HG03103 (cell line): ENCODE measurements around the gene AGMO.

Experiments
- ATAC-seq: cut with Tn5 transposase; IDR thresholded peaks from one replicate; pipeline ENCODE4 v1.9.1; 2021; ENCODE audit warnings: low read depth; ENCODE audit not compliant: unreplicated experiment

Gene AGMO

DNA sequence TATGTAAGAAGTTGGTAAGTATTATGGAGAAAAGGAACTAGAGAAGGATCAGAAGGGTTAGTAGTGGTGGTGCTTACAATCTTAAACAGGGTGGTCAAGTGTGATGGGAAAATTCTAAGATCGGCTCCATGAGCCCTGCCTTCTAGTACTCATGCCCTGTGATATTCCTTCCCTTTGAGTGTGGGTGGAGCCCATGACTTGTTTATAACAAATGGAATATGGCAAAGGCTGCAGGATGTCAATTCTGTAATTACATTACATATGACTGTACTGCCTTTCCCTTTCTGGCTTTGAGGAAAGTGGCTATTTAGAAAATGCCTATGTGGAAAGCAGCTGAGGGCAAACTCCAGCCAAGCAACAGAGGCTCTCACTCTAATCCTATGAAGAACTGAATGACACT lies 309.6 kb downstream of the AGMO start:
- ATAC-seq, result no peak

DNA sequence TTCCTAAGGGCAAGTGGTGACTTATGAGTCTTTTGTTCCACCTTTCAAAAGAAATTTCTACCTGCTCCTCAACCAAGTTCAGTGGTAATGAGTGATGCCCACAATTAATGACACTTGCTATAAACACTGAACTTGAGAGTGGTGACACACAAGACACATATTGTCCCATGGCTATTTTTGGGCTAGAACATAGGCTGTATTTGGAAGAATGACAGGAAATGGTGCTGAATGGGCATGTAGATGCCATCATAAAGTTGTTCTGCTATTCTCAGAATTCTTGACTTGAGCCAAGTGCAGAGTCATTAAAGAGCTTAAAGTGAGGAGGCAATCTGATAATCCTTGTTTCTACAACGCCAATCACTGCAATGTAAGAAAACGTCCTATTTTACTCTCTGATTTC lies 313.3 kb downstream of the AGMO start:
- ATAC-seq, result no peak

DNA sequence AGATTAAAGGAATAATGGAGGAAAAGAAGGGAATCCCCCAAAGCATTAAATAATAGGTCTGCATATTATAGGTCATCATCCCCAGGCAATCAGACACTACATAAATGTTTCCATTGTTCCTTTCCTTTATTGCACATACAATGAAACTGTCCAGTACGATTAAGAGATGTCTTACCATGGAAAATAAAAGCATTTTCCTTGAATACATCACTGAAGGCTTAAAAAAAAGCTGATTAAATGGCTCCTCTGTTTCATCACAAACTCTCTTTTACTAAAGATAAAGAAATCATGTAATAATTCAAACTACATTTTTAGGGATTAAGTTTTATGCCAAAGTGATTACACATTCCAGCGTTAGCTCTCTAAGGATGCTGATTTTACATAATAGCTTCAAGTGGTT lies 316.0 kb downstream of the AGMO start:
- ATAC-seq, result no peak

DNA sequence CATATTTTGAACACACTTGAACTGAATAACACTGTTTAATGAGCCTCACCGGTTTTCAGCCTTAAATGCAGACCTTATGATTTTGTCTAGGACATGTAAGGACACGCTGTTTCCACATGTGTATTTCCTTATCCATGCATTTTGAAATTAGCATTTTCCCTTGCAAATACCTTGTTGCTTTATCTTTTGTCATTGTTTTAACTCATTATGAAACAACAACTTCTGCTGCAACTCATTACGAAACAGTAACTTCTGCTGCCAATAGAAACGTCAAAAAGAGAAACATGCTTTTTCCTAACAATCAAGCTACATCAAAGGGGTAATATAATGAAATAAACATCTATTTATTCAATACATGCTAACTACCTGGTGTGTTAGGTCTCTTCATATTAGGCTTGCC lies 322.0 kb downstream of the AGMO start:
- no peak for ATAC-seq

DNA sequence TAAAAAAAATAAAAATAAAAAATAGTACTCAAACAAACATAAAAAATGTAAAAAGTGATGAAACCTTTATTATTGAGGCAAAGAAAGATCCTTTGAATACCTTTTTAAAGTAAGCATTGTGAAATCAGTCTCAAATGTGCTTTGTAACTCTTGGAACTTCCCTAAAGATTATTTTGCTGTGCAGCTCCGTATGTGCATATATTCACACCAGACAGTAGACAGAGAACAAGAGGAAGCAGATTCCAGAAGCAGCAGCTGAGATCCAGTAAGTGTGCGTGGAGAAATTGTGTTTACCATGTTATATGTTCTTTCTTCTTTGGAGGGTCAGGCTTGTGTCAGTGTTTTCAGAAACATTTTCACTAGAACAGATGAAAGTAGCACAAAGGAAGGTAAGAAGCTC lies 324.9 kb downstream of the AGMO start:
- no peak for ATAC-seq

DNA sequence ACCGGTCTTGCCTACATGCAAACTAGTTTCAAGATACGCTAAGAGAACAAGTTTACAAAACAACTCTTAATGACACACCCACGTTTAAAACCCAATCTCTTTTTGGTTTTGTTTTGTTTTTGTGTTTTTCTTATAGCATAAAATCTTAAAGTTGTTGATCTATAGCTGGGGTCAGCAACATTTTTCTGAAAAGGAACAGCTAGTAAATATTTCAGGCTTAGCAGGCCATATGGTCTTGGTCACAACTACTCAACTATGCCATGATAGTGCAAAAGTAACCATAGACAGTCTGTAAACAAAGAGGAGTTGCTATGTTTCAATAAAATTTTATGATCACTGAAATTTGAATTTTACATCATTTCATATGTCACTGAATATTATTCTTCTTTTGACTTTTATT lies 327.4 kb downstream of the AGMO start:
- no peak for ATAC-seq

DNA sequence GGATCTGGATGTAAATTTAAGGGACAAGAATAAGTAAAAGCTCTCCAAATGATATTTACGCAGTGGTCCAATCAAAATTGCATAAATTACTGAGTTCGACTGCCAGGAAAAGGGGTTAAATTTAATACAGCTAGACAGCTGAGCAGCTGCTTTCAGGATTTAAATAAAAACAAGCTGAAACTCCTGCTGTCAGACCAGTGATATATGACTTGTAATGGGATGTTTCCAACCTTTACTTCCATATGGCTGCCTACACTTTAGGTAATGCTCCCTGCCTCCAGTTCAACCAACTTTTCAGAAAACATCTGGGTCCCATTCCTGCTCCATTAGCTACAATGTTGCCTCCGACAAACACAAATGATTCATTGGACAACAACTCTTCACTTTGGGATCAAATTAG lies 333.0 kb downstream of the AGMO start:
- ATAC-seq, result no peak

DNA sequence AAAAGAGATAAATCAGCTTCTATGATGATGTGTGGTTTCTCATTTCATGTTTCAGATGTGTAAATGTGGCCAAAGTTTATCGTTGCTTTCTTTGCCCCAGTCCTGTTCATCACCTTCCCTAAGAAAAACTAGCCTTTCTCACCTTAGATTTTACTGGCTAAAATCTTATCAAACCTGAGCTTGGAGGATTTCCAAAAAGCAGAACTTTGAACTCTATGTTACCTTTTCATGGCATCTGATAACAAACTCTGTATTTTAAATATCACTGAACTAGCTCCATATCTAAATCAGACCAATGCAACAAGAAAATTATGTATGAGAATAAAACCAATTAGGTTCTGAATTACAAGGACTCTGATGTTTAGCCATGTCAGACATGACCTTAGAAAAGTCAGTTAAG lies 335.8 kb downstream of the AGMO start:
- no peak for ATAC-seq

DNA sequence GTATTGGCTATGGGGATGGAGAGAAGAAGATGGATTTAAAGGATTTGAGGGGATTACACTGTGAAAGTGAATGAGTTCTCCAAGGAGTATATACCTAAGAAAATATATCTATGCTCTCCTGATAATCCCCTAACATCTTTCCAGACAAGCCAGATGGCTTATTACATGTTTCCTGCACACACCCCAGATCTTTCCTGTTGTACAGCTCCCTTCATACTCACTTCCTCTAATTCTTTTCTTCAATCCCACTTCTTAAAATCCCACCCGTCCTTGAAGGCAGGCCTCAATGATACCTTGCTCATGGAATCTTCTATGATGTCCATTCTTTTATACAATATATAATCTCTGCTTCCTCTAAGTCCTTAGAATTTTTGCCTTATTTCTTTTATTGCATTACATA lies 342.1 kb downstream of the AGMO start:
- no peak for ATAC-seq

DNA sequence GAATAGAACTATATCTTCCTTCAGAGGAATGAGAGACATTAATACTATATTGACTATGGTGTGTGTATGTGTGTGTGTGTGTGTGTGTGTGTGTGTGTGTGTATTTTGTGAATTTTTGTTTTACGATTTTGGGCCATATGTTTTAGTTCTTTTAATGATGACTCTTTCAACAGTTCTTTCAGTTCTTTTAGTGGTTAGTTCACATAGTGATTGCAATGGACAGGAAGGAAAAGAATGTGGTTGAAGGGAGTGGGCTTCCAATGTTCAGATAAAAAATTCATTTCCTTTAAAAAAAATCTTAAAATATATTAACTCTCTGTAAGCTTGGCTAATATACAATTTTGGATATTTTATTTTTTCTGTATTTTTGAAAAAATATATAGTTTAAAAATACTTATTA lies 343.6 kb downstream of the AGMO start:
- no peak for ATAC-seq

DNA sequence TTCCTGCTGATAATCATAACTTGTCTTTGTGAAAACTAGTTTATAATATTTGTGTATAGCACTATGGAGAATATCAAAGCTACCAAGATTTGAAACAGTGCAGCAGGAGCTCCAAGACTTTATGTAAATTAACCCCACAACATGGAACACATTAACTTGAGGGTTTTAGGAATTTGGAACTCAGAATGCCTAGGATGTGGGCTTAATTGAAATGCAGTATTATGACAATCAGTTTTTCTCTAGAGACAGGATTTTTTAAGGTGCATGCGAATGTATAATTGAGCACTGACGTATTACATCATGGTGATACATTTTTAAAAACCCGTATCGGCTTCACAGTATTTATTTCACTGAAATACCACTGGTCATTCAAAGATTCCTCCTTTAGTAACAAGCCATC lies 346.2 kb downstream of the AGMO start:
- ATAC-seq, result no peak

DNA sequence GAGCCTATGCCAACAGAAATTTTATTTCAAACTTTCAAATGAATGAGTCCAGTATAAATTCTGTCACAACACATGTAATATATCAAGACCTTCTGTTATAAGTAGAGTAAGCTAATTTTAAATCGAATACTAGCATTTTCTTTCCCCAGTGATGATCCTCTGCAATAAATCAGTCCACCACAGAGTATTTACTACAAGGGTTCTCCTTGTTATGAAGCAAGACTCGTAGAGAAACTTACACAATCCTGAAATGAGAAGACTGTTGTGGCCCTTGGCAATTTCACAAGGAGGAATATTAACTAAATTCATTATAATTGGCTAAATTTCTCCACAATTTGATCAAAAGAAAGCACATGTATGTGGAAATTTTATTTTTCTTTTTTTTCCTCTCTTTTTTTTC lies 346.8 kb downstream of the AGMO start:
- ATAC-seq, result no peak

DNA sequence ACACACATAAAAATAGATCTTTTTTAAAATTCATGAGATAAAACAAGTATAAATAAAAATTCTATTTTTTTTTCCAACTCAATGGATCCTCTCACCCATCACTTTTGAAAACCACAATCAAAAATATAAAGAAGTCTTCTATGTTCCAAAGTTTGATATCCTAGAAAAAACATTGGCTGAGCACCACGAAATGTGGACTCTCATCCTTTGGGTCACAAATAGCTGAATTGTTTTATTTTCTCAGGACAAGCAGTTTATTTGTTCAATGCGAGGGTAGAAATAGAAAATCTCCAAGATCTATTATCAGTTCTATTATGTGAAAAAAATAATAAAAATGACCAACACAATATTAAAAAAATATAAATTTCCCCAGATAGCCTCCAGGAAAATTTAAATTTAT lies 348.7 kb downstream of the AGMO start:
- no peak for ATAC-seq

DNA sequence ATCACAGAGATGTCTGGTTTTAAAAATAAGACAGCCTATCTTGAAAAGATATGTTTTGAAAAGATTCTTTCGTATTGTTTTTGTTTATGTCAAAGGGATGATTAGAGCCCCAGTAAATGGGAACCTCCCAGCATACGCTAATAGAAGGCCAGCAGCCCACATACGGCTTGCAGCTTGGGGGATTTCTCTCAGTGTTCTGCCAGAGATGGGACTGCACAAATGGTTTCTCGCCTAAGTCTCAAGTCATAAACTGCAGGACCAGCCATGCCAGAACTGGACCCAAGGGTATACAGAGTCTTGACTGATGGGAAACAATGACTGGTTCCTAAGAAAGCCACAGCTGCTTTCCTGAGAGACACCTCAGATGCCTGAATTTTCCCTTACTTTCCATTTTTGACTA lies 352.4 kb downstream of the AGMO start:
- no peak for ATAC-seq

DNA sequence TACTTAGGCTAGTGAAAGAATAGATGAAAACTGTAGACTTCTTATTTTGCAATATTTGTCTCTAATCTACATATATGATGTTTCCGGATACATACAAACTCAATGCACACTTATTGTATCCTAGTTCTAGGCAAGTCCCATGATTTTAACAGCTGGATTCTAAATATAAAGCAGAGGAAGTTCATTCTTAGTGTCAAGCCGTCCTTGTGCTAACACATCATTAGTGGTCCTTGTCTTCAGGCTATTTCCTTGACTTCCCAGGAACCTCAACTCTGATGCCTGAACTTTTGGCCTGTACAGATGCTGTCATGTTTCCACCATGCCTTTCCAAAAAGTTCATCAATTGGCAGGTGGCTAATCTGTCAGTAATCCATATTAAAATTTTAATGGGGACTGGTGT lies 357.4 kb downstream of the AGMO start:
- no peak for ATAC-seq

DNA sequence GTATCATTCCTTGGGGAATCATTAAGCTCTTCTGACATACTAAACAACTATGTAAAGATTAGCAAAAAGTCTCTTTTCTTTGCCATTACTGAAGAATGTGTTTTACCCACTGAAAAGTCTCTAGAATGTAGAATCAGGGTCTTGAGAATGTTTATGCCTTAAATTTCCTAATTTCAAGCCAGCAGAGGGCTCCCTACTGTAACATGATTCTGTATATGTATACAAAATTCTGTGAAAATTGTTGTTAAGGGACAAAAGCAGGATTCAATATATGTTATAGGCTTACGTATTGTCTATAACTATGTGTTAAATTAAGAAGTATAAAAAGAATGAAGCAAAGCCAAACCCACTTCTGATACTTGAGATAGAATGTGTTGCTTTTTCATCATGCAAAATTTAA lies 362.3 kb downstream of the AGMO start:
- no peak for ATAC-seq

DNA sequence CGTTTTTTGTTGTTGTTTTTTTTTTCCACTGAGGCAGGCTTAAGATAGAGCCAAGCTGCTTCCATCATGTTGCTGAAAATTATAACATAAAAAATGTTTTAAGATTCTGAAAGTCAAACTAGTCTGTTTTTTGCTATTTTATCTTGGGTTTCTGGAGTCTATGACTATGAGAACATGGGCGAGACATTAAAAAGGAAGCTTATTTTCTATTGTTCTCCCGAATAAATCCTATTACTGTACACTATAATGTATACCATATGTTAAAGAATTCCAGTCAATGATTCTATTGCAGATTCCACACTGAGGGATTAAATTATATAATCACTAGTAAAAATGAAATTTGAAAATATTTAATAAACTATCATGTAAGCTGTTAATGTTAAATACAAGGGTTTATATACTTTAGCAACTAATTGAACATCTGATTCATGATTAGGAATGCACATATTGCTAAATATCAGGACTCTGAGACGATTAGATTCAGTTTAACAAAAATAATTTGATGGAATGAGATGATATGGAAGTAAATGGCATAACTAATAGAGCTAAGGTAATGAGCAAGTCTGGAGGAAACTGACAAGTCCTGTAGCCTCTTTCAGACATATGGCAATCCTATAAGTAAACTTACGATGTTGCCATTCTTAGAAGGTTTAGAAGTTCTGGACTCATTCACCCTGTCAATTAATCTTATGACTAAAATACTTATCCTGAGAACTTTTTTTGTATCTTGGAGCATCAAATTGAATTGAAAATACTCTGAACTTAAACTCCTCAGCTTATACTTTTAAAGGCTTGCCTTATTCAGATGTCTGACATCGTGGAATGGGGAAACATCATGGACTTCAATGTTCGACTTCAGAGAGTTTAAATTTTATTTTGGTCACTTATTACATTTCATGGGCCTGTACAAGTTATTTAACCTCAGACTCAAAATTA lies 364.5 kb downstream of the AGMO start:
- ATAC-seq, result no peak

DNA sequence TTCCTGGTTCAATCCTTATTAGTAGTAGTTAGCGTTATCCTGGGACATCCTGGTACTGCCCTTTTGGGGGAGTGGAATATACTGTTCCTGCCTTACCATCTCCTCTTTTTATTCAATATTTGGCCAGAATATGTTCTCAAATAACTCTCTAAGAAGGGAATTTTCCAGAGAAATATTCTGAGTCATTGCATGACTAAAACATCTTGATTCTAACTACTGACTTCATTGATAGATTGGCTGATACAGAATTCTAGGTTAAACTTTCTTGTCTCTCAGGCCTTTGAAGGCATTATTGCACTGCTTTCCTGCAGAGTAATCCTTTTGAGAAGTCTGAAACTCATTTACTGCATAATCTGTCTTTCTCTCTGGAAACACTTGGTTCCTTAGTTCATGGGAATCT lies 383.8 kb downstream of the AGMO start:
- ATAC-seq, result no peak

DNA sequence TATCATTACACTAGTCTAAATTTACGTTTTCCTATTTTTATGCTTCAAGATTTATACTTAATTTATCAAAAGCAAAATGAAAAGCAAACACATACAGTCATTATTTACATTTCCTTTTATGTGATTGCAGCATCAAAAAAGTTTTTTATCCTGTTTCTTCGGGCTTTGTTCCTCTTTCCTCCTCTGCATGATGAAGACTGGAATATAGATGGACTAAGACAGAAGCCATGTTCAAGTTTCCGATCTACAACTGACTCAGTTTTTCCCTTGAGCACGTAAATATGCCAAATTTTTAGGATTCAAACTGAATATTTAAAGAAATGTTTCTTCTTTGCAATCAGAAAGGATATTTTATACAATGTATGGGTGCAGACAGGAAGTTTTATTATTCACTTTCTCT lies 385.7 kb downstream of the AGMO start:
- ATAC-seq, result no peak

DNA sequence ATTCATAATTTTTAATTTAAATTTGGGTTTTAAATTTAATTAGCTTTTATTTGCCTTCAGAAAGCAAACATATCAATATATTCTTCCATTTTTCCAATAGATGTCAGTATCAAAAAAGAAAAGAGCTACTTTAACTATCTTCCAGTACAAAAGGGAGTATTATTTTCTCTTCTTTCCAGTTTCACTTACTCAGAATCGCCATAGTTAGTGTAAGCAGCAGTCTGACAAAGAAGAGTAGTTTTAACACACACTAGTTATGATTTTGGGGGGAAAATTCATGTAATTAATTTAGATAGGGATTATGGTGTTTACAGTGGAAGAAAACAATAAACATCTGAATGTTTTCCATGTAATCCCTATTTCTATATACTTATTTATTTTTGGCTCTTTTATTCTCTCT lies 386.7 kb downstream of the AGMO start:
- no peak for ATAC-seq

DNA sequence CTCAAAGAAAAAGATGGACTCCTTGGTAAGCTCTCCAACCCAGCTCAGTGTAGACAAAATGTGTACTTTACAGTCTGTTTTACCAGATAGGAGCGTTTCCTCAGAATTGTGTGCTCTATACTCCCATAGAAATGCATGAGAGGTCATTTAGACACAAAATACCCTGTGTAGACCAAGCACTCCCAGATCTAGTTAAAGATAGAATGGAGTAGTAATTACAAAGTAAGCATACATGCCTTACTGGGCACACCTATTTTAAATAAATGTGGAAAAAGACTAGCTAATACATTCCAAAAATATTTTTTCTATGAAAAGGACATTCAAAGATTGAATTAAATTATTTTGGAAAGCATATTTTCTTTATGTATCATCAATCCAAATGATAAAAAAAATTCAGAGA lies 387.3 kb downstream of the AGMO start:
- no peak for ATAC-seq

DNA sequence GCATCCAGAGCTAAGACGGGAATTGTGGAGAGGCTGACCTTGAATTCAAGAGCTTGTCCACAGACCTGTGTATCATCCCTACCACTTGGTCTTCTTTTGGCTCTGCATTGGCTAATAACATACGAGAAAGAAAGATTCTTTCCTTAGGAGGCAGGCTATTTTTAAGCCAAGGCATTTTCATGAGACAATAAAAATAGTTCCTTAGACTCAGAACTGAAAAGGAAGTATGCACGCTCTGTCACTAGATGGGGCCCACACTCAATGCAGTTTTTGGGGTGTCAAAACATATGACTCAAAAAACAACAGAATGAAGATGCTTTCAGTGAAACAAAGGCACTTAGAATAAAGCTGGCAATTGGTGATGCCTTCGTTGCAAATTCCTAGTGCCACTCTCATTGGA lies 393.3 kb downstream of the AGMO start:
- ATAC-seq, result no peak

DNA sequence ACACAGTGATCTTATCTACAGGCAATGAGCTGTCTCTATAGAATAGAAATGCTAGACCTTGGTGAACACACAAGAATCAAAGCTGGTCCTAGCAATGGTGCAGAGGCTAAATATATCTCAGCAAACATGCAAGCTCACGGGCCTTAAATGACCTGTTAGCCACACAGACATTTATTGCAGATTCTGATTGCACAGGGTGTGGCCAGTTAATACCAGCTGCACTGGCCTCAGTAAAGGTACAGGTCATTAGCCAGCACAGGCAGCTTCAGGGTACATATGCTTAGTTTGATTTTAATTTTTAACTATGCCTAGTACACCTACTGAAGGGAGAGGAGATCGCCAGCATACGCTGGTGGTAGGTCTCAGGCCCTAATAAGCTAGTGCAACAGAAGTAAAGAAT lies 393.9 kb downstream of the AGMO start:
- no peak for ATAC-seq
